ENCODE measurements around the gene EIF4A2.
"Not testable (repeated sequence)": the region's sequence is repeated elsewhere in the genome, so short reads cannot be mapped to it uniquely, and the experiment has no call there.

EIF4A2 gene

DNA sequence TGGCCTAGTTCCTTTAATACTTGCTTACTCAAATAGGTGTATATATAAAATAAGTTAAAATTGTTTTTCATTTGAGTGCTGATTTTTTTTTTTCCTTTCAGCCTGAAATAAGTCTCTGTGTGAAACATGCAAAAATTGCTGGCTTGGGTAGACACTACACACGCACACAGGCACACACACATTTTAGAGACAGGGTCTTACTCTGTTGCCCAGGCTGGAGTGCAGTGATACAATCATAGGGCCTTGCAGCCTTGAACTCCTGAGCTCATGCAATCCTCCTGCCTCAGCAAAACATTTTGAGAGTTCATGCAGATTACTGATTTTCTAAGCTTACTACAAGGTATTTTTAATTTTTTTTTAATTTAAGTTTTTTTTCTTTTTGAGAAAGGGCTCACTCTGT, 35.6 kb downstream of the EIF4A2 start:
- no peak for DNase-seq (ENCODE audit: low spot score)

DNA sequence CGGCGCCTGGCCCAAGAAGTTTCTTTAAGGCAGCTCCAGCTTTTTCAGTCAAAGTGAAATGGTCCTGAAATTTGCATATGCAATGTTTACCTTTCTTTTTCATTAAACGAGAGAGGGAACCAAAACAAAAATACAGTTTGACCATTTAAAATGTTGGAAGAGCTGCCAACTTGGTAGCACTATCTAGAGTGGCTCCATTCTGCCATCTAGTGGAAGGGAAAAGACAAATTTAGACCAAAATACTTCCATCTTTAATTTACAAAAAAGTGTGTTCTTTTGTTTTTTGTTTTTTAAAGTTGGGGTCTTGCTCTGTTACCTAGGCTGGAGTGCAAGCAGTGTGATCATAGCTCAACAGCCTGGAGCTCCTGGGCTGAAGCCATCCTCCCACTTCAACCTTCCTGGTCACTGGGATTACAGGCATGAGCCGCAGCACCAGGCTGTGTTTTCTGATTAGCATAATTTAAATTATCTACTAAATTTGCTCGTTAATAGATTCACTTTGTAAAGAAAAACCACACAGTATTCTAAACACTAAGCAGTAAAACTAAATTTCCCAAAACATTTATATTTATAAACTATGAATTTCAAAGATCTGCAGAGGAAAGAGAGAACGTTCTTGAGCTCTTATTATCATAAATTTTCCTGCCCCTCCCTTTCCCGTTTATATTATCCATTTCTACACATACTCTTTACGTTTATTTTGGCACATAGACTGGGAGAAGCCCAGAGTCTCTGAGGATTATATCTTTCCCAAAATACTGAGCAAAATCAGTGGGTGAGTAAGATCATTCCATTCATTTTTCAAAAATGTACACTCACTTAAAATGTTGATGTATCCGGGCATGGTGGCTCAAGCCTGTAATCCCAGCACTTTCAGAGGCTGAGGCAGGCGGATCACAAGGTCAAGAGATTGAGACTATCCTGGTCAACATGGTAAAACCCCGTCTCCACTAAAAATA, 38.3 kb downstream of the EIF4A2 start:
- peak; percentile 56 for DNase-seq (ENCODE audit: low spot score)

DNA sequence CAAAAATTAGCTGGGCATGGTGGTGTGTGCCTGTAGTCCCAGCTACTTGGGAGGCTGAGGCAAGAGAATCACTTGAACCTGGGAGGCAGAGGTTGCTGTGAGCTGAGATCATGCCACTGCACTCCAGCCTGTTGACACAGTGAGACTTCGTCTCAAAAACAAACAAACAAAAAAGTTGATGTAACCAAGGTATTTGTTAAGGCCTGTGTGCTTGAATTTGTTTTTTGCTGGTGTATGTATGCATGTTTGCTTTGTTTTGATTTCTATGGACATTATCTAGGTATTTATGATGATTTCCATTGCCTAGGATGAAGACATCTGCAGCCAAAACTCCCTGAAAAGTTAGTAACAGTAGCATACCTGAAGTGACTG, 39.0 kb downstream of the EIF4A2 start:
- not testable (repeated sequence) for DNase-seq (ENCODE audit: low spot score)

DNA sequence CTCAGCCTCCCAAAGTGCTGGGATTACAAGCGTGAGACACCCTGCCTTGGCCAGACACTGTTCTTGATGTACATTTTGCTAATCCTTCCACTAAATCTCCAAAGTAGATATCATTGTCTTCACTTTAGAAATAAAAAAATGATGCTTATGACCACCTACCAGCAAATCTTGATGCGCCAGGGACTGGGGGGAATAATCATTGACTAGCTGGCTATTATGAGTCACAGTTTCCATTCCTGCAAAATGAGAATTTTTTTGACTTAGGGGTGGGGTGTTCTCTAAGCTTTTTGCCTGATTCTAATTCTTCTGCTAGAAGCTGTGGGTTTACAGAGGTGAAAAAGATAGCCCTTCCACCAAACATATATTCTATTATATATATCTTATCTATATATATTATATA, 40.0 kb downstream of the EIF4A2 start:
- DNase-seq (ENCODE audit: low spot score), result no peak

DNA sequence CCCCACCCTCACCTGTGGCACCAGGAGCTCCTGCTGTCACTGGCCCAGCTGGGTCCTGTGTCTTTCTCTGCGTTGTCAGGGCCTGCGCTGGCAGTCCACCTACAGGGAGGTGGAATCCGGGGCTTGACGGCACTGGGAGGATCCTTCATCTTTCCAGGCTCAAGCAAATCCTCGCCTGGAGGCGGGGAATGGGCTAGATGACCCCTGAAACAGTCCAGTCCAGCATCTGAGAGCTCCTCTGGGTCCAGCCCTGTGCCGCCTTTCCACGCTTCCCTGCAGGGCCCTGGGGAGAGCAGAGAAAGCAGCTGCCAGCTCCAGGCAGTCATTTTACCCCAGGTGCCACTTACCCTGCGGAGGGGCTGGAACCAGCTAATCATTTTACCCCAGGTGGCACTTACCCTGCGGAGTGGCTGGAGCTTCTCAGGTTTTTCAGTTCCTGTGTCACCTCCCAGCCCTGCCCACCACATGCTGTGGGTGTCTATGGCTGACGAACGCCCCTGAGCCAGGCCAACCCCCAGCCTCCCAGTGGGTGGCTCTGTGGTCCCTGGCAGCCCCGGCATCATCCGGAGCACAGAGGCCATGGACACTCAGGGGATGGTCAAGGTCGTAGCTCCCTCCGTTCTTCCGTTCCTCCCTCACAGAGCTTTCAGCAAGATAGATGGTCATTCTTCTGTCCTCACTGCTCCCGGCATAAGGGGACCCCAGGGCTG, 41.2 kb downstream of the EIF4A2 start:
- DNase-seq (ENCODE audit: low spot score), result no peak

DNA sequence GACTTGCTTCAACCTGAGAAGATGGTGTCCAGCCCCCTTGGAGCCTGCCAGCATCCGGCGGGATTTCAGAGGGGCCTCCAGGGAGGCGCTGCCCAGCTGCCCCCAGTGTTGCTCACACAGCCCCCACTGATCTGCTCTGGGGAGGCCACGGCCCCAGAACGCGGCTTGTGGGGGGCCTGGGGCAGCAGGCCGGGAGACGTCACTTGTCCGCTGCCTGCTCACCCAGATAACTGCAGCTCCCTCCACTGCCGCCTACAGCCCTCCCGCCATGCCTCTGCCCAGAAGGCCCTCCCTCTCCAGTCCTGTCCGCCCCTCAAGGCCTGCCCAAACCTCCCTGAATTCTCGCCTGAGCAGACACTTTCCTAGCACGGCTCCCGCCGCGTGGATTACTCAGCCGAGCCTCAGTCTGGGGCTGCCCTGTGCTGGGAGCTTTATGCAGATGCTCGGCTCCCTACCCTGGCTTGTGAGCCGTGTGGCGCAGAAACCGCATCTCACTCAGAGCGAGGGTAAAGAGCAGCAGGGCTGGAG, 42.0 kb downstream of the EIF4A2 start:
- no peak for DNase-seq (ENCODE audit: low spot score)

DNA sequence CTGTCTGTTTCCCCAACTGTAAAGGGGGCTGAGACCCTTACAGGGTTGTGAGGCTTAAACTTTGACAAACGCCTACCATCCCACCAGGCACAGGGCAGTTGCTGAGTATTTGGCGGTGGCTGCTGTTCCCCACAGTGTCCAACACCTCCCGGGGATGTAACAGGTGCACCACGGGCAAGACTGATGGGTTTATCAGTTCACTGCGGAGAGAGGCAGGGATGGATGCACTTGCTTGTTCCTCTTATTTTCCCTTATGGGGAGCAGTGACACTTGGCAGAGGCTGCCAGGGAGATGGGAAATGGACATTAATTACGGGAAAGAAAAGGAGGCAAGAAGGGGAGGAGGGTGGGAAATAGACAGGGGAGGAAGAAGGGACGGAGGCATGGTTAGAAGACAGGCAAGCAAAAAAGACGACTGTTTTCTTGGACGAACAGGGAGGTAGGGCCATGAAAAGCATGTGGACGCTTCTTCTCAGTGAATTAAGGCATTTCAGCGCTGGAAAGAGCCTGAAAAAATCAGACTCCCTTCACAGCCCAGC, 42.6 kb downstream of the EIF4A2 start:
- DNase-seq (ENCODE audit: low spot score), result no peak

DNA sequence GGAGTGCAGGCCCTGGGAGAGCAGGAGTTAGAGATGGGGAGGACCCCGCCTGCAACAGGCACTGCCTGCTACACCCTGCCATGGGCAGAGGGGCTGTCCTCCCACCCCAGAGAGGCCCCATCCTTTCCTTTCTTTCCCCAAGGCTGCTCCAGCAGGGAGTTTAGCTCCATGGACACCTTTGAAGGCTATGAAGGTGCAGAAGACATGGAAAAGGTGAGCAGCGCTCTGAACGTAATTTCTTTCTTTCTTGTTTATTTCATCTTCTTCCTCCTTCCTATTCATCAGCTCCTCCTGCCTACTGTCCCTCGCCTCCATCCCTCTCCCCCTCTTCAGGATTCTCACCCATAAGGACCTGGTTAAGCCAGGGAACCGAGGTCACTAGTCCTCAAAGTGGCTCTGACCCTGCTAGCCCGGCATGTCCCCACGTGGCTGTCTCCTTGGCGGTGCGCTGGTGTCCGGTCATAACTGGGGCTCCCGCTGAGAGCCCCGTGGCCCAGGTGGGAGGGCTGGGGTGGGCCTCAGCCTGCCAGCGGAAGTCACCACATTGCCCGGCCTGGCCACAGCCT, 43.1 kb downstream of the EIF4A2 start:
- peak; percentile 22 for DNase-seq (ENCODE audit: low spot score)

DNA sequence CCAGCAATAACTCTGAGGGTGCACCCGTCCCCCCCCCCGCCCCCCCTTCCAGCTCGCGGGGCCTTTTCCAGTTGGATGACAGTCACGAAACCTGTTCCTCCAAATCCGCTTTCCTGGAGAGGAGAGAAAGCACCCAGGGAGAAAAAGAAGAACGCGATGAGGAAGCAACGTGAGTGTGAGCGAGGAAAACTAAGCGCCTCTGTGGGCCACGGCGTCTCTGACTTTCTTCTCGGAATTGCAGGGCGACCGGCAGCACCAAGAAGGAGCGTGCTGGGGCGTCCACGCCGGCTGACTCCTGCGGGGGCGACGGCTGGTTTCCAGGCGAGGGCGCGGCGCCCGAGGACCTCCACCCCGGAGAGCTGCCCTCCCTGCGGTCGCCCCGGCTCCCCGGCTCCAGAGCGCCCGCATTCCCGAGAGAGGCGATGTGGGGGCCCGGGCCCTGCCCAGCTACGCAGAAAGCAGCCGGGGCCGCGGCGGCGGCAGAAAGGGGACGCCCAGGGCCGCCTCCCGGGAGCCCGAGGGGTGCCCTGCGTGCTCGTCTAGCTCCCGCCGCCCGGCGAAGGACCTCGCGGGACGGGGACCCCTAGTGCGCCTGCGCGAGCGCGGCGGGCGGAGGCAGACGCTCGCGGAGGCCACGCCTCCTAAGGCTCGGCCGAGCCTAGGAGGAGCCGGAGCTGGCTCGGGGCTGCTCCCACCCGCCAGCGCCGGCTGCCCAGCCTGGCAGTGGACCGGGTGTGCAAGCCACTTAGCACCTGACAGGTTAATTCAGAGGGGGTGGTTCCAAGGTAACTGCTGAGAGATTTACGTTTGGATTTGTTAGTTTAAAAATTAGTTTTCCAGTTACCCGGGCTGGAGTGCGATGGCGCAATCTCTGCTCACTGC, 43.8 kb downstream of the EIF4A2 start:
- DNase-seq (ENCODE audit: low spot score), result peak; percentile 79

DNA sequence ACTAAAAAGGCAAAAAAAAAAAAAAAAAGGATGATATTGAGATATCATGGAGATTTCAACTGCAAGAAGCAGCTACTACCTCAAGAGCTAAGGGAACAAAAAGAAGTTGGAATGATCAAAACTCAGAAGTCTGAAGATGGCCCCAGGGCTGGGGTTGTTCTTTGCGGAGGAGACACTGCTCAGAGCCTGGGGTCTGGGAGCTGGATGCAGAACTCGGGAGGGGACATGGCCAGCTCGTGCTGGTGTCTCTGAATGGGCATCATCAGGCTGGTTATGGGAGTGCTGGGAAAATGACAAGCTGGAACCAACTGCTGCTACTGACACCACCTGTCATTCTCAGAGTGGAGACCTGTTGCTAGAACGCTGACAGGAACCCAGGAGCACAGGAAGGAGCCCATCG, 45.0 kb downstream of the EIF4A2 start:
- no peak for DNase-seq (ENCODE audit: low spot score)

DNA sequence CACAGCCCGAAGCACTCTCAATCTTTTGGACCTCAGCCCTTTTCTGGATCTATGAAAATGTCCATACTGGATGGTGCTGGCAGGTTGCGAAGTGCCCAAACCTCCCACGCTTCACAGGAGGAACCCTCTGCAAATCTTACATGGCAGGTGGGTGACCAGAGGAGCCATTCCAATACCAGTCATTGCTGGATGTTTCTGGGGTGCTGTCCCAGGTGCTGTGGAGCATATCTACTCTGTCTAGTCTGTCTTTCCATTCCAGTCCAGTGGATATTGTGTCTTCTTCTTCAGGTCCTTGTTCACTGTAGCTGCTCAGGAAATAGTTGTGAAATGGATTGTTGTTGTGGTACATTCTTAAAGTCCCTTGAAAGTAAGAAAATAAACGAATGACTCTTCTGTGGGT, 48.4 kb downstream of the EIF4A2 start:
- DNase-seq (ENCODE audit: low spot score), result no peak

DNA sequence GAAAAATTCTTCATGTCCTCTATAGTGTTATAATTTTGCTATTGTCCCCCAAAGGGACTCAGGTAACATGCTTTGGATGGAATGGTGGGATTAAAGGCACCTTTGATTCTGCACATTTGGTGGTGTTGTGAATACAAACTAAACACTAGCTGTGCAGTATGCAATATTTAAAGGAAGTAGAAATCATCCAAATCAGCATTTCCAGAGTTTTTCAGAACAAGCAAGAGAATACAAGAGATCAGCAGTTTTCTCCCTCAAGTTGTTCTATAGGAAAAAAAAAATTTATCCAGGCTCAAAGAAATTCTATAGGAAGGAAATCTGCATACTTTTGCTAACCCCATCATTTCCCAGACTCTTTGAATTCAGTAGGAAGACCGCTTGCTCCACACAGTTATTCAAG, 48.9 kb downstream of the EIF4A2 start:
- DNase-seq (ENCODE audit: low spot score), result no peak

All from SW480 (cell line).